ENCODE measurements around the gene BAZ2A. TPM values are rescaled to one million over a fixed set of nuclear protein-coding genes. Genes with fewer than 3 reads are reported as not detected.
A peak's percentile ranks its signal among the peaks of the same experiment; 100 is the strongest.

The BAZ2A gene
- total RNA-seq, 1 donor from 2014 or later = 71.2 TPM

DNA sequence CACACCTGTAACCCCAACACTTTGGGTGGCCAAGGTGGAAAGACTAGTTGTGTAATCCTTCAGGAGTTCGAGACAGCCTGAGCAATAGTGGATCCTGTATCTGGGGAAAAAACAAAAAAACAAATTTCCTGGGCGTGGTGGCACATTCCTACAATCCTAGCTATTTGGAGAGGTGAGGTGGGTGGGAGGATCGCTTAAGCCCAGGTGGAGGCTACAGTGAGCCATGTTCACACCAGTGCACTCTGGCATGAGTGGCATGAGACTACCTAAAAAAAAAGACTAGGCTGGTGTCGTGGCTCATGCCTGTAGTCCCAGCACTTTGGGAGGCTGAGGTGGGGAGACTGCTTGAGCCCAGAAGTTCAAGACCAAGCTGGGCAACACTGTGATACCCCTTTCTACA is 40.7 kb upstream of the BAZ2A start:
- TF ChIP-seq, protein P1, sequence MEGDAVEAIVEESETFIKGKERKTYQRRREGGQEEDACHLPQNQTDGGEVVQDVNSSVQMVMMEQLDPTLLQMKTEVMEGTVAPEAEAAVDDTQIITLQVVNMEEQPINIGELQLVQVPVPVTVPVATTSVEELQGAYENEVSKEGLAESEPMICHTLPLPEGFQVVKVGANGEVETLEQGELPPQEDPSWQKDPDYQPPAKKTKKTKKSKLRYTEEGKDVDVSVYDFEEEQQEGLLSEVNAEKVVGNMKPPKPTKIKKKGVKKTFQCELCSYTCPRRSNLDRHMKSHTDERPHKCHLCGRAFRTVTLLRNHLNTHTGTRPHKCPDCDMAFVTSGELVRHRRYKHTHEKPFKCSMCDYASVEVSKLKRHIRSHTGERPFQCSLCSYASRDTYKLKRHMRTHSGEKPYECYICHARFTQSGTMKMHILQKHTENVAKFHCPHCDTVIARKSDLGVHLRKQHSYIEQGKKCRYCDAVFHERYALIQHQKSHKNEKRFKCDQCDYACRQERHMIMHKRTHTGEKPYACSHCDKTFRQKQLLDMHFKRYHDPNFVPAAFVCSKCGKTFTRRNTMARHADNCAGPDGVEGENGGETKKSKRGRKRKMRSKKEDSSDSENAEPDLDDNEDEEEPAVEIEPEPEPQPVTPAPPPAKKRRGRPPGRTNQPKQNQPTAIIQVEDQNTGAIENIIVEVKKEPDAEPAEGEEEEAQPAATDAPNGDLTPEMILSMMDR (IDR thresholded peaks at IDR 0.05) = no peak
- Mint-ChIP-seq H3K9me3 (ENCODE audit: low read depth) (no peaks in the 10 kb centered on the region), H3K27ac (ENCODE audit: unreplicated experiment) (no peak overlapping the region), H3K4me1 (ENCODE audit: low read depth) (peaks cover 24% of the 10 kb centered on the region), H3K27me3 (ENCODE audit: low read depth) (no peaks in the 10 kb centered on the region), H3K4me3 (ENCODE audit: unreplicated experiment) (no peak overlapping the region), H3K36me3 (ENCODE audit: low read depth) (peaks cover 15% of the 10 kb centered on the region)
- peak; percentile 1 for DNase-seq (ENCODE audit: low spot score)

DNA sequence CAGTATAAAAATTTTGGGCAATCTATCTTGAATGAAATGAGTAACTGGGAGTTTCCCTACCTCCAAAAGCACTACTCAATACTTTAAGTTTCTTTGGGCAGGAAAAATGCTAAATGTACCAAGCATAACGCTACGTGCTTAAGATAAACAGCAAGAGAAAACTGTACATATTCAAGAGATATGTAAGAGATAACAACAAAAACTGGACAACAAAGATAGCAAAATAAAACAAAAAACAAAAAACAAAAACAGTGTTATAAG is 38.0 kb upstream of the BAZ2A start:
- Mint-ChIP-seq H3K36me3 (ENCODE audit: low read depth) (peaks cover 29% of the 10 kb centered on the region), H3K27me3 (ENCODE audit: low read depth) (no peaks in the 10 kb centered on the region)

DNA sequence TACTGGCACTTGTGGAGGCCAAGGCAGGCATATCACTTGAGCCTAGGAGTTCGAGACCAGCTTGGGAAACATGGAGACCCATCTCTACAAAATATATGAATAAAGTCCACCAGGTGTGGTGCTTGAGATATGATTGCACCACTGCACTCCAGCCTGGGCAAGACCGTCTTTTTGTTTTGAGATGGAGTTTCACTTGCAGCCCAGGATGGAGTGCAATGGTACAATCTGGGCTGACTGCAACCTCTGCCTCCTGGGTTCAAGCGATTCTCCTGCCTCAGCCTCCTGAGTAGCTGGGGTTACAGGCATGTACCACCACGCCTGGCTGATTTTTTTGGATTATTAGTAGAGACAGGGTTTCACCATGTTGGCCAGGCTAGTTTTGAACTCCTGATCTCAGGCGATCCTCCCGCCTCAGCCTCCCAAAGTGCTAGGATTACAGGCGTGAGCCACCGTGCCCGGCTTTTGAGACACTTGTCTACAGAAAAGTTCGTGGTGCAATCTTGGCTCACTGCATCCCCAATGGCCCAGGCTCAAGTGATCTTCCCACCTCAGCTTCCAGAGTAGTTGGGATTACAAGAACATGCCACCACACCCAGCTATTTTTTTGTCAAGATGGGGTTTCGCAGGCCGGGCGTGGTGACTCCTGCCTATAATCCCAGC is 32.0 kb upstream of the BAZ2A start:
- H3K27ac Mint-ChIP-seq (ENCODE audit: unreplicated experiment) = no peak overlapping the region
- no peaks in the 10 kb centered on the region for H3K9me3 Mint-ChIP-seq (ENCODE audit: low read depth)
- DNase-seq (ENCODE audit: low spot score) = no peak
- H3K27me3 Mint-ChIP-seq (ENCODE audit: low read depth) = no peaks in the 10 kb centered on the region
- H3K36me3 Mint-ChIP-seq (ENCODE audit: low read depth) = peaks cover 19% of the 10 kb centered on the region
- TF ChIP-seq, protein P1 (IDR thresholded peaks at IDR 0.05) = no peak
- H3K4me3 Mint-ChIP-seq (ENCODE audit: unreplicated experiment) = no peak overlapping the region
- H3K4me1 Mint-ChIP-seq (ENCODE audit: low read depth) = no peaks in the 10 kb centered on the region

More for the DNA sequence above, 38.0 kb upstream of the BAZ2A start:
- DNase-seq (ENCODE audit: low spot score) = no peak
- H3K4me1 Mint-ChIP-seq (ENCODE audit: low read depth) = peaks cover 14% of the 10 kb centered on the region
- TF ChIP-seq, protein P1 (IDR thresholded peaks at IDR 0.05) = no peak
- H3K27ac Mint-ChIP-seq (ENCODE audit: unreplicated experiment) = no peak overlapping the region
- H3K9me3 Mint-ChIP-seq (ENCODE audit: low read depth) = no peaks in the 10 kb centered on the region
- H3K4me3 Mint-ChIP-seq (ENCODE audit: unreplicated experiment) = no peak overlapping the region

- no peak overlapping the region for H3K27ac Mint-ChIP-seq (ENCODE audit: unreplicated experiment)
- TF ChIP-seq, protein P1 (IDR thresholded peaks at IDR 0.05) = no peak
- H3K36me3 Mint-ChIP-seq (ENCODE audit: low read depth) = peaks cover 19% of the 10 kb centered on the region
- H3K4me3 Mint-ChIP-seq (ENCODE audit: unreplicated experiment) = no peak overlapping the region
- H3K4me1 Mint-ChIP-seq (ENCODE audit: low read depth) = no peaks in the 10 kb centered on the region
- H3K27me3 Mint-ChIP-seq (ENCODE audit: low read depth) = no peaks in the 10 kb centered on the region
- DNase-seq (ENCODE audit: low spot score) = no peak
- no peaks in the 10 kb centered on the region for H3K9me3 Mint-ChIP-seq (ENCODE audit: low read depth)
These were observed 31.4 kb upstream of the BAZ2A start for GRCh38 chr12:56661560-56661959.

- Mint-ChIP-seq H3K36me3 (ENCODE audit: low read depth) (peaks cover 14% of the 10 kb centered on the region), H3K9me3 (ENCODE audit: low read depth) (peaks cover 6% of the 10 kb centered on the region), H3K27me3 (ENCODE audit: low read depth) (no peaks in the 10 kb centered on the region), H3K4me1 (ENCODE audit: low read depth) (no peaks in the 10 kb centered on the region), H3K27ac (ENCODE audit: unreplicated experiment) (no peak overlapping the region), H3K4me3 (ENCODE audit: unreplicated experiment) (no peak overlapping the region)
- TF ChIP-seq, protein P1 (IDR thresholded peaks at IDR 0.05) = no peak
- no peak for DNase-seq (ENCODE audit: low spot score)
These were observed 28.8 kb upstream of the BAZ2A start for GRCh38 chr12:56658921-56659320.
